Stimulated activated CD8-positive, alpha-beta memory T cell treated with anti-CD3 and anti-CD28 coated beads, Interleukin-15, amount 100 ng/mL, for 24 hours (primary cell): ENCODE results near the gene SDS.
"Not testable (repeated sequence)": the region's sequence is repeated elsewhere in the genome, so short reads cannot be mapped to it uniquely, and the experiment has no call there.

ENCODE experiments used
- DNase-seq: peaks from one replicate; pipeline ENCODE4 v3.0.0-alpha.2; 2020; ENCODE audit warnings: low read depth

Gene SDS

DNA sequence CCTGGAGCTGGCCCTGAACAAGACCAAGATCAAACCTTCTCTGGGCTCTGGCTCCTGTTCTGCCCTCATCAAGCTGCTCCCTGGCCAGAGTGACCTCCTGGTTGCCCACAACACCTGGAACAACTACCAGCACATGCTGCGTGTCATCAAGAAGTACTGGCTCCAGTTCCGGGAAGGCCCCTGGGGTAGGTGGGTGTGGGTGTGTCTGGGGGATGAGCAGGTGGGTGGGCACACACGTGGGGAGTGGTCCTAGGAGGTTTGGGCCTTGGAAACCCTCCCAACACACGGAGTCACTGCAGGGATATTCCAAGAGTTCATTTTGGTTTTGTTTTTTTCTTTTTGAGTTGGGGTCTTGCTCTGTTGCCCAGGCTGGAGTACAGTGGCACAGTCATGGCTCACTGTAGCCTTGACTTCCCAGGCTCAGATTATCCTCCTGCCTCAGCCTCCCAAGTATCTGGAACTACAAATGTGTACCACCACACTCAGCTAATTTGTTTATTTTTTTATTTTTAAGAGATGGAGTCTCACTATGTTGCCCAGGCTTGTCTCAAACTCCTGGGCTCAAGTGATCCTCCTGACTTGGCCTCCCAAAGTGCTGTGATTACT is 28.8 kb downstream of the SDS start:
- no peak for DNase-seq

GRCh38 chr12:113373969-113374368 is 29.7 kb downstream of the SDS start:
- no peak for DNase-seq

GRCh38 chr12:113373440-113373839 is 30.2 kb downstream of the SDS start:
- DNase-seq: no peak

- DNase-seq: no peak
Measured at GRCh38 chr12:113372371-113372770, 31.3 kb downstream of the SDS start.

DNA sequence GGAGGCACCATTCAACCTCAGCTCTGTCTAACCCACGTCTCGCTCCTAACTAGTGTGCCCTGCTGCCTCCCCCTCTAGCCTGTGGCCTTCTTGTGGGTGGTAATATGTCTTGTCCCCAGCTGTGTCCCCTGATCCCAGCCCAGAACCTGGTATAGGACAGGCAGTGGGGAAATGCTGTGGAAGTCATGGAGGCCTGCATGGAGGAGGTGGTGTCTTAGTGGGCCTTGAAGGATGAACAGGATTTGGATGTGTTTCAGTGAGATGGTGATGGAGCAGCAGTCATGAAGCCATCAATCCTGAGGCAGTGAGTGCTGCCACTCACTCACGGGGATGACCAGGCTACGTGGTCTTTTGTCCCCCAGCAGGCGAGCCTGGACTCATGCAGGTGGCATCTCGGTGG is 31.9 kb downstream of the SDS start:
- DNase-seq: no peak

- no peak for DNase-seq
Measured at GRCh38 chr12:113370923-113371682, 32.6 kb downstream of the SDS start.

DNA sequence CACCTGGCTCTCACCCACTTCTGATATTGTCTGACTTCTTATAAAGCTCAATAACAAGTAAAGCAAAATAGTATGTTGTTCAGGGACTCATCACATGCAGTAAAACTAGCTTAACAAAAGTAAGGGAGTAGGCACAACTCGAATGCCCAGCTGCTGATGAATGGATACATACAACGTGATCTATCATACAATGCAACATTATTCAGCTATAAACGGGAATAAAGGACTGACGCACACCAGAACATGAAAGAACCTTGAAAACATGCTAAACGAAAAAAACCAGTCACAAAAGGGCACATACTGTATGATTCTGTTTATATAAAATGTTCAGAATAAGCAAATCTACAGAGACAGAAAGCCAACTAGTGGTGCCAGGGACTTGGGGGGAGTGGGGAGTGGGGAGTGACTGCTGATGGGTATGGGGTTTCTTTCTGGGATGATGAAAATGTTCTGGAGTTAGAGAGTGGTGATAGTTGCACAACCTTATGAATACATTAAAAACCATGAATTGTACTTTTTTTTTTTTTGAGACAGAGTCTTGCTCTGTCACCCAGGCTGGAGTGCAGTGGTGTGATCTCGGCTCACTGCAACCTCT is 34.2 kb downstream of the SDS start:
- no peak for DNase-seq

DNA sequence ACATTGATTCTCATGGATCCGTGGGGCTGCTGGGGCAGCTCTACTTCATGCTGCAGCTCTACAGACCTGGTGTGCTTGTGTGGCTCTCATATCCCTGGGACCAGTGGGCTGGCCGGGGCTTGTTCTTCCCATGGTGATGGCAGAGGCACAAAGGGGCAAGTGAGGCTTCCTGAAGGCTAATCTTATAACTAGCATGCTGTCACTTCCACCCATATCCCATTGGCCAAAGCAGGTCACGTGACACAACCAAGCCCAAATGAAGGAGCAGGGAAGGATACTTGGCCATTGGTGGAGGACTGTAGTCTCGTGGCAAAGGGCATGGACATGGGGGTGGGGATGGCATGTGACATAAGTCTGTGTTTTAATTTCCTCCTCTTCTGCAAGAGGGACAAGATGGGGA is 35.4 kb downstream of the SDS start:
- DNase-seq: no peak

DNA sequence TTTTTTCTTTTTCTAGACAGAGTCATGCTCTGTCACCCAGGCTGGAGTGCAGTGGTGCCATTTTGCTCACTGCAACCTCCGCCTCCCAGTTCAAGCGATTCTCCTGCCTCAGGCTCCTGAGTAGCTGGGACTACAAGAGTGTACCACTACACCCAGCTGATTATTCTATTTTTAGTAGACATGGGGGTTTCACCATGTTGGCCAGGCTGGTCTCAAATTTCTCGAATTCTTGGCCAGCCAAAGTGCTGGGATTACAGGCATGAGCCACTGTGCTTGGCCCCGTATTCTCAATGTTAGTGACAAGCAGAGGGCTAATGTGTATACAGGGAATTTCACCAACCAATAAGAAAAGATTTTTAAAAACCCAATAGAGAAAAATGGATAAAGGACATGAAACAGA is 36.9 kb downstream of the SDS start:
- no peak for DNase-seq

- no peak for DNase-seq
Measured at GRCh38 chr12:113365639-113366395, 37.9 kb downstream of the SDS start.

- no peak for DNase-seq
Measured at GRCh38 chr12:113364698-113365097, 39.0 kb downstream of the SDS start.

GRCh38 chr12:113361574-113362370 is 41.9 kb downstream of the SDS start:
- no peak for DNase-seq

GRCh38 chr12:113359939-113360748 is 43.5 kb downstream of the SDS start:
- DNase-seq: no peak

- DNase-seq: no peak
Measured at GRCh38 chr12:113359133-113359938, 44.4 kb downstream of the SDS start.

- DNase-seq: peak; percentile 83
Measured at GRCh38 chr12:113358381-113359132, 45.1 kb downstream of the SDS start, which contains the start of gene PLBD2. Gene PLBD2 (plus strand): TSS chr12:113358587. CDS start chr12:113358601, 14 bp downstream.

DNA sequence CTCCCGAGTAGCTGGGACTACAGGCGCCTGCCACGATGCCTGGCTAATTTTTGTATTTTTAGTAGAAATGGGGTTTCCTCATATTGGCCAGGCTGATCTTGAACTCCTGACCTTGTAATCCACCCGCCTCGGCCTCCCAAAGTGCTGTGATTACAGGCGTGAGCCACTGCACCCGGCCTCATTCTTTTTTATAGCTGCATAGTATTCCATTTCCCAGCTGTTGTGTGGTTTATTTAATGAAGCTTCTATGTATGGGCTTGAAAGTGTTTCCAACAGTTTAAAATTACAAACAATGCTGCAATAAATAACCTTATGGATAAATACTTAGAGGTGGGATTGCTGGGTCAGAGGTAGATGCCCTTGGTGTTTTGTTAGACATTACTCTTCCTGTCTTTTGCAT is 49.5 kb downstream of the SDS start:
- not testable (repeated sequence) for DNase-seq

DNA sequence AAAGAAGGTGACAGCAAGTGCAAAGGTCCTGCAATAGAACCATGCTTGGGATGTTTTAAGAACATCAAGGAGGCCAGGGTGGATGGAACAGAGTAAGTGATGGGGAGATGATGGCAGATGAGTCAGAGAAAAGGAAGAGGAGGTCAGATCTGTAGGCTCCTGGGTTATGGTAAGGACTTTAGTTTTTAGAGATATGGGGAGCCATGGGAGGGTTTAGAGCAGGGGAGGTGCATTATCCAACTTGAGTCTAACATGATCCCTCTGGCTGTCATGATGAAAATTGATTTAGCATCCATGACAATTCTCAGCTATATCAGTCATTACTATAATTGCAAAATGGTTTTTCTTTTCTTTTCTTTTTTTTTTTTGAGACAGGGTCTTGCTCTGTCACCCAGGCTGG is 52.6 kb downstream of the SDS start:
- DNase-seq: no peak

DNA sequence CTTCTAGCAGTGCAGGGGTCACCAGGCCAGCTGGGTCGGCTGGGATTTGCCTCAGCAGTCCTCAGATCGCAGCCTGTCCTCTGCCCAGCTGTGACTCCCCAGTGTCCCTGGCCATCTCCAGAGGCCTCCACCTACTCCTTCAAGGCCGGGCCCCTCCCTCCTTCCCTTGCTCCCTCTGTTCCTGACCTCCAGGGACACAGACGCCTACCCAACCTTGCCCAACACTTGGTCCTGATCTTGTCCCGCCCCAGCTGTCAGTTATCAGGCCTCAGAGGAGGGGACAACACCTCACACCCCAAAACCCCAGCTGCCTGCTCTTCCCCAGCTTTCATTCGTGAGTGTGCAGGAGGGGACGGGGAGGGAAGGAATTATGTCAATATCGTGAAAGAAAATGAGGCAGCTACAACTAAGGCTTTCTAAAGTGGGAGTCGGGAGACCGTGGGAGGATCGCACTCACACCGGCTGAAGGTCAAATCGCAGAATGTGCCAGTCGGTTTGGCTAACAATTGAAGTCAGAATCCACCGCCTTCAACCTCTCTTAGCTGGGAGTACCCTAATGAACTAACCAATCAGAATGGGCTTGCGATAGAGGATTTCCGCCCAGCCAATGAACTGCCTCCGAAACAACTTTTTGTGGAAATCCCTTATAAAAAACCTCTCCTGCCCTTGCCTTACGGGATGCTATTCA is 54.7 kb downstream of the SDS start:
- no peak for DNase-seq

GRCh38 chr12:113347892-113348291 is 55.8 kb downstream of the SDS start:
- no peak for DNase-seq
